Measurements from ENCODE around the gene CD44.

Gene CD44

DNA sequence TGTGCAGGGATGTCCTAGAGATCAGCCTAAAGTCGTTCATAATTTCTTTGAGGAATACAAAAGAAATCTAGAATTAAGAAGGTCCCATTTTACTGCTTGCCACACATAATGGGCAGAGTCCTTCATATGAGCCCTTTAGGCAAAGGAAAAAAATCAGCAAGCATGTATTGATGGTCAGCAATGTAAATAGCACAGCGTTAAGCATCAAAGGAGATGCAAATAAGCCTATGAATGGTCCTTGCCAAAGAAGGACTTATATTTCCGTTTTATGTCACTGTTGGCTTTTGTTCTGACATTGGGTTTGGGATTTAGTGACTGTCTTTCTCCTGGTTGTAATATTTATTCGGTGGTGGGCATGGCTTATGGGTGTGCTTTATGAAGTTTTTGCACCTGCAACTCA lies 69.8 kb downstream of the CD44 start:
- Histone ChIP-seq H3K4me1 (ENCODE audit: control insufficient read depth, insufficient read depth, low read length) (peaks cover 17% of the 10 kb centered on the region), H3K9me3 (replicated peaks; ENCODE audit: low read length) (peaks cover 3% of the 10 kb centered on the region), H3K36me3 (ENCODE audit: insufficient read depth, low read length) (peaks cover 75% of the 10 kb centered on the region)

DNA sequence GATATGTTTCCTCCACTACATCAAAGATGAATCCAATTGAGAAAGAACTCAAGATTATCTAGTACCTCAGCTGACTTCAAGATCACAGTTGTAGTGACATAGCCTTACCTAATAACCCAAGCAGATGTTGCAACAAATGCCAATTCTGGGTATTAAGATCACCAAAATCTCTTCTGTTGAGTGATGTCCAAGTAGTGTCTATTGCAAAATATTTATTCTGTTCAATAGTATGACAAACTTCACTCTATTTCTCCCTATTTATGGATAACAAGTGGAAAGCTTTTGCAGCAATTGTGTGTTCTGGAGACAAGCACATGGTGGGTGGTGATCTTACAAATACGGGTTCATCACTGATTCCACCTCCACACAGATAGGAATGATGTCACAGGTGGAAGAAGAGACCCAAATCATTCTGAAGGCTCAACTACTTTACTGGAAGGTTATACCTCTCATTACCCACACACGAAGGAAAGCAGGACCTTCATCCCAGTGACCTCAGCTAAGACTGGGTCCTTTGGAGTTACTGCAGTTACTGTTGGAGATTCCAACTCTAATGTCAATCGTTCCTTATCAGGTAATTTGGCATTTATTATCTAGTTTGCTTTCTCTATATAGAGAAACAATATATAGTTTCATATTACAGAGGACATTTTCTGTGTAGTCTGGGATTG lies 72.0 kb downstream of the CD44 start:
- Histone ChIP-seq H3K9me3 (replicated peaks; ENCODE audit: low read length) (peaks cover 3% of the 10 kb centered on the region), H3K4me2 (ENCODE audit: low read length) (no peak overlapping the region), H3K27me3 (ENCODE audit: control insufficient read depth, insufficient read depth, low read length) (no peaks in the 10 kb centered on the region), H3K4me1 (ENCODE audit: control insufficient read depth, insufficient read depth, low read length) (peaks cover 37% of the 10 kb centered on the region), H3K36me3 (ENCODE audit: insufficient read depth, low read length) (peaks cover 63% of the 10 kb centered on the region), H3K9ac (ENCODE audit: low read depth, low read length) (no peak overlapping the region), H3K4me3 (ENCODE audit: low read length) (no peak overlapping the region)

More for the DNA sequence above, 69.8 kb downstream of the CD44 start:
- Histone ChIP-seq H3K4me3 (ENCODE audit: low read length) (no peak overlapping the region), H3K27me3 (ENCODE audit: control insufficient read depth, insufficient read depth, low read length) (no peaks in the 10 kb centered on the region), H3K9ac (ENCODE audit: low read depth, low read length) (no peak overlapping the region), H3K4me2 (ENCODE audit: low read length) (no peak overlapping the region)

DNA sequence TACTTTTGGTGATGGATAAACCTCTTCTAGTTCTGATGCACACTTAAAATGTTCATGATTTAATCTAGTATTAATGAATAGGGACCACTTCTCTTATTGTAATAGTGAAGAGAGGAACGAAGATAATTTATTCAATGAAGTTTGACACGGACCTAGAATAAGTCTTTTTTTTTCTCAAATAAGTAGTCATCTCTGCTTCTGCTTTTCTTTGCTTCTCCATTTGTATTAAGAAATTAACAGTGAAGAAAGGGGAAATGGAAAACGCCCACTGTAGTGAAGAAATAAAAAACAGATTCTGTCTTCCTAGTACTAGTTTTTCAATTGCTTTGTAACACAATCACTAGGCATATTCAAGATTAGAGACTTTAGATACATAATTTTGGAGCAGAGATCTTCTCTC lies 73.0 kb downstream of the CD44 start:
- no peak overlapping the region for H3K4me2 ChIP-seq (ENCODE audit: low read length)
- H3K4me1 ChIP-seq (ENCODE audit: control insufficient read depth, insufficient read depth, low read length): peaks cover 42% of the 10 kb centered on the region
- H3K9me3 ChIP-seq (replicated peaks; ENCODE audit: low read length): peaks cover 3% of the 10 kb centered on the region
- H3K9ac ChIP-seq (ENCODE audit: low read depth, low read length): peak overlapping the region; percentile 14
- no peaks in the 10 kb centered on the region for H3K27me3 ChIP-seq (ENCODE audit: control insufficient read depth, insufficient read depth, low read length)
- H3K4me3 ChIP-seq (ENCODE audit: low read length): no peak overlapping the region
- H3K36me3 ChIP-seq (ENCODE audit: insufficient read depth, low read length): peaks cover 64% of the 10 kb centered on the region

DNA sequence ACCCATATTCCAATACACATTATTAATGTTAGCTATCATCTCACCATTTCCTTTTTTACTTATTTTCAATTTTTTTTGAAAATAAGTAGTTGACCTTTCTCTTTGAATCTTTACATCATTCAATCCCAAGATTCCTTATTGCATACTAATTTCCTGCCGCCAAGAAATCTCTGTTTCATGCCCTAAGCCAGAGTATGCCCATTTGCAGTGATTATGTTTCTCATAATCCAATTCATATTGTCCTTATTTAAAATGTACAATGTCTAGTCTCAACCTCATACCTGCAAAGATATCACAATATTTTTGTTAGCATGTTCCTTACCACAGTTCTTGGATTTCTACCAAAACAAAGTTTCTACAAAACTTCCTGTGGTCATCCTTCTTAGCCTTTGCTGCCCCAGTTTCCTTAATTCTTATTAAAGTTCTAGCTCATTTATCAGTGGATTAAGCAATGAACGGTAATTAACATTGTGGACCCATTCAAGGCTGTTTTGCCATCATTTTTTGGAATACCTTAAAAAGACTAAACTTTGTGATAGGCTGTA lies 75.3 kb downstream of the CD44 start:
- peak overlapping the region; percentile 51 for H3K9ac ChIP-seq (ENCODE audit: low read depth, low read length)
- no peak overlapping the region for H3K4me3 ChIP-seq (ENCODE audit: low read length)
- H3K4me1 ChIP-seq (ENCODE audit: control insufficient read depth, insufficient read depth, low read length): peaks cover 48% of the 10 kb centered on the region
- peak overlapping the region; percentile 35 for H3K4me2 ChIP-seq (ENCODE audit: low read length)
- peaks cover 64% of the 10 kb centered on the region for H3K36me3 ChIP-seq (ENCODE audit: insufficient read depth, low read length)
- H3K27me3 ChIP-seq (ENCODE audit: control insufficient read depth, insufficient read depth, low read length): no peaks in the 10 kb centered on the region
- peaks cover 3% of the 10 kb centered on the region for H3K9me3 ChIP-seq (replicated peaks; ENCODE audit: low read length)

DNA sequence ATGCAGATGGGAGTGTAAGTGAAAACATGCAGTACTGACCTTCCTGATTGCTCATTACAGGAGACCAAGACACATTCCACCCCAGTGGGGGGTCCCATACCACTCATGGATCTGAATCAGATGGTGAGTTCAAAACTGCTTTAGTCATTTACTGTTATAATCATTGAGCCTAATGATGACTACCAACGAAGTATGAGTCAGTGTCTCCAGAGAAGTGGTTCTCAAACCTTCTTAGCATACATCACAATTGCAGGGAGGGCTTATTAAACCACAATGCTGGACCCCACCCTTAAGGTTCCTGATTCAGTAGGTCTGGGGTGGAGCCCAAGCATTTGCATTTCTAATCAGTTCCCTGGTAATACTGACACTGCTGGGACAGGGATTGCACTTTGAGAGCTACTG lies 75.8 kb downstream of the CD44 start:
- Histone ChIP-seq H3K9ac (ENCODE audit: low read depth, low read length) (peak overlapping the region; percentile 51), H3K4me2 (ENCODE audit: low read length) (peak overlapping the region; percentile 50), H3K27me3 (ENCODE audit: control insufficient read depth, insufficient read depth, low read length) (no peaks in the 10 kb centered on the region), H3K36me3 (ENCODE audit: insufficient read depth, low read length) (peaks cover 64% of the 10 kb centered on the region), H3K4me3 (ENCODE audit: low read length) (peak overlapping the region; percentile 2), H3K9me3 (replicated peaks; ENCODE audit: low read length) (peaks cover 2% of the 10 kb centered on the region), H3K4me1 (ENCODE audit: control insufficient read depth, insufficient read depth, low read length) (peaks cover 48% of the 10 kb centered on the region)

DNA sequence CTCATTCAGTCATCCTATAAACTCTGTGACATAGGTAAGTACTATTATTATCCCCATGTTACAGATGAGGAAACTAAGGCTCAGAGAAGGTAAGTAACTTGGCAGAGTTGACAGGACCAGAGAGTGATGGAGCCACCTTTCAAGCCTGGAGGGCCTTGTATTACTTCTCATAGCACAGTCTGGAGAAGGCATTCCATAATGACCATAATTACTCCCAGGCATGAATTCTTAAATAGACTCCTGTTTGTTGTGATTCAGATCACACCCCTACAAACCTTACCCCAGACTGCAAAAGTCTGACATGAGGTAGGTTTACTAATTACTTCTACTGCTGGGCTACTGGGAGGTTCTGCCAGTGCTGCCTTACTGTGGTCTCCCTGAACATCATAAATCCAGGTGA lies 77.0 kb downstream of the CD44 start:
- H3K4me2 ChIP-seq (ENCODE audit: low read length): no peak overlapping the region
- H3K36me3 ChIP-seq (ENCODE audit: insufficient read depth, low read length): peaks cover 63% of the 10 kb centered on the region
- H3K9ac ChIP-seq (ENCODE audit: low read depth, low read length): no peak overlapping the region
- H3K27me3 ChIP-seq (ENCODE audit: control insufficient read depth, insufficient read depth, low read length): no peaks in the 10 kb centered on the region
- peaks cover 48% of the 10 kb centered on the region for H3K4me1 ChIP-seq (ENCODE audit: control insufficient read depth, insufficient read depth, low read length)
- H3K4me3 ChIP-seq (ENCODE audit: low read length): no peak overlapping the region
- H3K9me3 ChIP-seq (replicated peaks; ENCODE audit: low read length): no peaks in the 10 kb centered on the region

DNA sequence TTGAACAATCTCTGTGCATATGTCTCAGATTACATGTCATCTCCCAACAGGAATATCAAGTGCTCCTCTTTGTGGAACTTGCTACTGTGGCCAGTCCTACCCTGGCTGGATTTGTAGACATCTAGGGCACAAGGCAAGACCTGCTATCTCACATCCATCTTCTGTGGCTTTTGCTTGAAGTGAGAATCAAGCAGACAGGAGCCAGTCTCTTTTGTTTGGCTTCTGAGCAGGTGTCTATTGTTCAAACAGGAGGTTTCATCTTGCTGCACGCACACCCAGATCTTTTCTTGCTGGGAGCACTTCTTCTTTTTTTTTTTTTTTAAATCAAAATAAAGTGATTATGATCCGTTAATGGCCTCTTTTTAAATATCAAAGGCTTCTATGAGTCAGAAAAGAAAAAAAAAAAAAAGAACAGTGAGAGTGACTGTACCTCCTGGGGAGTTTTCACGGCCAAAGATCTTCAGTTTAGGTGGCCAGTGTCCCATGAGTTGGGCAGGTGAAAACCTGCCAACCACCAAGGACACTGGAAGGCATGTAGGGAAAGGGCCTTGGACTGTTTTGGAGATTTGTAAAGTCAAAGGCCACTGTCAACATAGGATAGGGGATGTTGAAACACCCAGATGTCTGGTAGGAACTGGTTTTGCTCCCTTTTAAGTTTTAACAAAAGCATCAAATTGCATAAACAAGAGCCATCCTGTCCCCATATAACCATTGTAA lies 78.1 kb downstream of the CD44 start:
- Histone ChIP-seq H3K4me3 (ENCODE audit: low read length) (no peak overlapping the region), H3K36me3 (ENCODE audit: insufficient read depth, low read length) (peaks cover 66% of the 10 kb centered on the region), H3K27me3 (ENCODE audit: control insufficient read depth, insufficient read depth, low read length) (no peaks in the 10 kb centered on the region), H3K4me2 (ENCODE audit: low read length) (no peak overlapping the region), H3K9me3 (replicated peaks; ENCODE audit: low read length) (no peaks in the 10 kb centered on the region), H3K4me1 (ENCODE audit: control insufficient read depth, insufficient read depth, low read length) (peaks cover 46% of the 10 kb centered on the region), H3K9ac (ENCODE audit: low read depth, low read length) (no peak overlapping the region)

DNA sequence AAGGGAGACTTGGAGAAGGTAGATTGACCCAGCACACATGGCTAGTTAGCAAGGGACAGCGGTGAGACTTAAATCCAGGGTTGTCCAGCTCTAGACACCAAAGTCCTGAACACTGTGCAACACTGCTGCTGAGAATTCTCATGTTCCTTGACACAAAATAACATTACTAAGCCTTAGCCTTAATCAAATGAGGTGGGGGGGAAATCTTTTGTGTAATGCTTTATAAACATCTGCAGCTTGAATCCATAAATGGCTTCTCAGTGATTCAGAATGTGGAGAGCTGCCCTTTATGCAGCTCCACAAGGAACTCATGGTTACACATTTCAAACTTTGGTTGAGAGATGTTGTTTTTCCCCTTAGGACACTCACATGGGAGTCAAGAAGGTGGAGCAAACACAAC lies 80.0 kb downstream of the CD44 start:
- Histone ChIP-seq H3K4me3 (ENCODE audit: low read length) (no peak overlapping the region), H3K4me1 (ENCODE audit: control insufficient read depth, insufficient read depth, low read length) (peaks cover 29% of the 10 kb centered on the region), H3K4me2 (ENCODE audit: low read length) (no peak overlapping the region), H3K9ac (ENCODE audit: low read depth, low read length) (no peak overlapping the region), H3K36me3 (ENCODE audit: insufficient read depth, low read length) (peaks cover 83% of the 10 kb centered on the region), H3K27me3 (ENCODE audit: control insufficient read depth, insufficient read depth, low read length) (no peaks in the 10 kb centered on the region), H3K9me3 (replicated peaks; ENCODE audit: low read length) (no peaks in the 10 kb centered on the region)

DNA sequence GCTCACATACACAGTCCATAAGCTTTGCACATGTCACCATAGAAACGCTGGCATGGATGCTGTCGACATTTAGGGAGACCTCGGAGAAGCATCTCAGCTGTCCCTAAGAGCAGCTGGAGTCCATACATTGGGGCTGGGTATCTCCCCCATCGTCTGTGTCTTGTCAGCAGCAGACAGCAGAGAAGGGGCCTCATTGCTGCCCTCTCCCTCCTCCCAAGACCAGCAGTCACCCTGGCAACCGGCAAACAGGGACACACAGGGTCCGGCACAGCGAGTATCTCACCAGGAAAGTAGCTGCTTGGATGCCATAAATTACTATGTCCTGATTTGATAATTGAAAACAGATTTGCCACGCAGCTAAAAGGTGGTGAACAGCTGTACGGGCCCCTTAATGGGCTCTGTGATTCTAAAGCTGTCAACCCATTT lies 84.4 kb downstream of the CD44 start:
- no peak overlapping the region for H3K4me3 ChIP-seq (ENCODE audit: low read length)
- H3K9me3 ChIP-seq (replicated peaks; ENCODE audit: low read length): no peaks in the 10 kb centered on the region
- peaks cover 2% of the 10 kb centered on the region for H3K4me1 ChIP-seq (ENCODE audit: control insufficient read depth, insufficient read depth, low read length)
- H3K9ac ChIP-seq (ENCODE audit: low read depth, low read length): no peak overlapping the region
- peaks cover 95% of the 10 kb centered on the region for H3K36me3 ChIP-seq (ENCODE audit: insufficient read depth, low read length)
- no peak overlapping the region for H3K4me2 ChIP-seq (ENCODE audit: low read length)
- no peaks in the 10 kb centered on the region for H3K27me3 ChIP-seq (ENCODE audit: control insufficient read depth, insufficient read depth, low read length)

DNA sequence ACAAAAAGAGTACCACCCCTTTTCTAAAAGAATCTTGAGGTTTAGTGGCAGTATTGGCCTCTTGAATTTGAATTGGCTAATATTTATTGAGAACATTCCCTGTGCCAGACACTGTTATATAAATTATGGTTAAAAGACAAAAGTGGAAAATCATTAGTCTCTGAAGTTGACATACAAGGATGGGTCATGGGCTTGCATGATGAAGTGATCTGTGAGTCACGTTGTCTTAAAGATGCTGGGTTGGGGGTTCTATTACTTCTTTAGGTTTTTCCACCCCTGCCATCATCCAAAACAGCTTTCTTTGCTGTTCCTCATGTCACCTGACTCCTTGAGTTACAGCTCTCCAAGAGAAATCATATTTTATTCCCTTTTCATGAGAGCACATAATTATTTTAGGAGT lies 85.0 kb downstream of the CD44 start:
- Histone ChIP-seq H3K4me2 (ENCODE audit: low read length) (no peak overlapping the region), H3K36me3 (ENCODE audit: insufficient read depth, low read length) (peaks cover 95% of the 10 kb centered on the region), H3K4me1 (ENCODE audit: control insufficient read depth, insufficient read depth, low read length) (no peaks in the 10 kb centered on the region), H3K9me3 (replicated peaks; ENCODE audit: low read length) (no peaks in the 10 kb centered on the region), H3K9ac (ENCODE audit: low read depth, low read length) (no peak overlapping the region), H3K4me3 (ENCODE audit: low read length) (no peak overlapping the region), H3K27me3 (ENCODE audit: control insufficient read depth, insufficient read depth, low read length) (no peaks in the 10 kb centered on the region)

DNA sequence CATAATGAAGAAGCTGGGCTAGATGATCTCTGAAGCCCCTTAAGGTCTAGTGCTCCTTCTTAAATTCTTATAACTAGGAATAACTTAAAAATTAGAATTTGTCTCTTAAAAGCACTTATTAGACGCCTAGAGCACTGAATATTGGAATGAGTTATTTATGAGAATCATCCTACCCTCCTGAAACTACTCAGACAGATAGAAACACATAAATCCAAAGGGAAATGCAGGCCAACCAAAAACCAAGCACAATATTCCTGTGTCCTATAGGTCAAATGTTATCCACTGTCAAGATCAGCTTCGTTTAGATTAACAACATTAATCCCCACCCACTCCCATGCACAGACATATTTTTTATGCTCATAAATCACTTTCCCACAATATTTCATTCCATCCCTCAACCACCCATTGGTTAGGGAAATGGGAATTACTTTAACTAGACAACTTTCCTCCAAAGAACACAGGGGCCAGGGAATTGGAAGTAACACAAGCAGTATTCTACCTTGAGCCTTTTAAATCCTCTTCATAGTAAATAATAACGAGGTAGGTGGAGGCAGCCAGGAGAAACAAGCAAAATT lies 87.1 kb downstream of the CD44 start:
- Histone ChIP-seq H3K4me3 (ENCODE audit: low read length) (no peak overlapping the region), H3K27me3 (ENCODE audit: control insufficient read depth, insufficient read depth, low read length) (no peaks in the 10 kb centered on the region), H3K9me3 (replicated peaks; ENCODE audit: low read length) (no peaks in the 10 kb centered on the region), H3K4me2 (ENCODE audit: low read length) (no peak overlapping the region), H3K36me3 (ENCODE audit: insufficient read depth, low read length) (peaks cover 96% of the 10 kb centered on the region), H3K9ac (ENCODE audit: low read depth, low read length) (no peak overlapping the region), H3K4me1 (ENCODE audit: control insufficient read depth, insufficient read depth, low read length) (no peaks in the 10 kb centered on the region)

Measured in skeletal muscle satellite cell (primary cell).